Right lobe of liver (tissue), 4 donors: ENCODE measurements around the gene KLHL17.

Experiments
- POLR2A ChIP-seq: fragments of 450-650 bp; IDR thresholded peaks from one replicate; pipeline ENCODE4 v1.6.1; 2017; ENCODE audit warnings: antibody characterized with exemption, mild to moderate bottlenecking
- TF ChIP-seq, protein P1 (sequence below), 4 donors: fragments of 200-600 bp in 3 of 4; fragments of 450-650 bp in 1 of 4; IDR thresholded peaks; one replicate each; pipeline versions ENCODE4 v1.5.1 to v1.8.0; 2016 to 2022; ENCODE audit warnings: antibody characterized with exemption in 4 of 4, mild to moderate bottlenecking in 2 of 4
- donor health status: DM: no; HTN: no; CAD: no.
- donor health status: DM: no; HTN: no; CAD: no.
- donor health status: DM: no; HTN: yes; CAD: no.

DNA sequence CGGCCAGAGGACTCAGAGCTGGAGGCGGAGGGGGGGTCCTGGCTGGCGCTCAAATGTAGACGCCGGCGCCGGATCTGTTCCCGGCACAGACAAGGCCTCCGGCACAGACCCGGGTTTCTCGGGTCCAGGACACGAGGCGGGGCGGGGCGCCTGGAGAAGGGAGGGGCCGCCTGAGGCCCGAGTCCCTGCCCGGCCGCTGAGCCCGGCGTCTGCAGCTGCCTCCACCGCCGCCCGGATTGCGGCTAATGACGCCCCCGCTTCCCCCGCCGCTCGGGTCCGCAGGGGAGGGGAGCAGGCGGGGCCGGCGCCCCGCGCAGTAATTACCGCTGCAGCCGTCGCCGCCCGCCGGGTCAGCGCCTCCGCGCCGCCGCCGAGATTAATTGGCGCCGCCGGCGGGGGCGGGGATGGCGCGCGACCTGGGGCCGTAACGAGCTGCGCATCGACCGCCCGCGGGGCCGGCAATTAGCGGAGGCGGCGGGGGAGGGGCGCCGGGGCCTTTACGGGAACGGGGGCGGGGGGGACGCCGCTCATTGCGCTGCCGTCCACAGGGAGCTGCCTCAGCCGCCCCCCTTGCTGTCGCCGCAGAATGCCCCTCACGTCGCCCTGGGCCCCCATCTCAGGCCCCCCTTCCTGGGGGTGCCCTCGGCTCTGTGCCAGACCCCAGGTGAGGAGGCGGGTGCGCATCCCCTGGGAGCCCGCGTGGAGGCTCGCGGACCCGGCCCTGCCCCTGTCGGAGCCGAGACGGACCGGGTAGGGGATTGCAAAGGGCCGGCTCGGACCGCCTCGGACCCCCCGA, 18.6 kb upstream of the KLHL17 start:
- TF ChIP-seq, protein P1, sequence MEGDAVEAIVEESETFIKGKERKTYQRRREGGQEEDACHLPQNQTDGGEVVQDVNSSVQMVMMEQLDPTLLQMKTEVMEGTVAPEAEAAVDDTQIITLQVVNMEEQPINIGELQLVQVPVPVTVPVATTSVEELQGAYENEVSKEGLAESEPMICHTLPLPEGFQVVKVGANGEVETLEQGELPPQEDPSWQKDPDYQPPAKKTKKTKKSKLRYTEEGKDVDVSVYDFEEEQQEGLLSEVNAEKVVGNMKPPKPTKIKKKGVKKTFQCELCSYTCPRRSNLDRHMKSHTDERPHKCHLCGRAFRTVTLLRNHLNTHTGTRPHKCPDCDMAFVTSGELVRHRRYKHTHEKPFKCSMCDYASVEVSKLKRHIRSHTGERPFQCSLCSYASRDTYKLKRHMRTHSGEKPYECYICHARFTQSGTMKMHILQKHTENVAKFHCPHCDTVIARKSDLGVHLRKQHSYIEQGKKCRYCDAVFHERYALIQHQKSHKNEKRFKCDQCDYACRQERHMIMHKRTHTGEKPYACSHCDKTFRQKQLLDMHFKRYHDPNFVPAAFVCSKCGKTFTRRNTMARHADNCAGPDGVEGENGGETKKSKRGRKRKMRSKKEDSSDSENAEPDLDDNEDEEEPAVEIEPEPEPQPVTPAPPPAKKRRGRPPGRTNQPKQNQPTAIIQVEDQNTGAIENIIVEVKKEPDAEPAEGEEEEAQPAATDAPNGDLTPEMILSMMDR (IDR thresholded peaks at IDR 0.05): no peak
- TF ChIP-seq POLR2A: no peak
